ENCODE measurements around the gene FCRL2. TPM values are rescaled to one million over a fixed set of nuclear protein-coding genes. Genes with fewer than 3 reads are reported as not detected.

FCRL2 gene
- total and polyA plus RNA-seq, 9 donors = 0.11 to 0.12 TPM; not detected in 7

DNA sequence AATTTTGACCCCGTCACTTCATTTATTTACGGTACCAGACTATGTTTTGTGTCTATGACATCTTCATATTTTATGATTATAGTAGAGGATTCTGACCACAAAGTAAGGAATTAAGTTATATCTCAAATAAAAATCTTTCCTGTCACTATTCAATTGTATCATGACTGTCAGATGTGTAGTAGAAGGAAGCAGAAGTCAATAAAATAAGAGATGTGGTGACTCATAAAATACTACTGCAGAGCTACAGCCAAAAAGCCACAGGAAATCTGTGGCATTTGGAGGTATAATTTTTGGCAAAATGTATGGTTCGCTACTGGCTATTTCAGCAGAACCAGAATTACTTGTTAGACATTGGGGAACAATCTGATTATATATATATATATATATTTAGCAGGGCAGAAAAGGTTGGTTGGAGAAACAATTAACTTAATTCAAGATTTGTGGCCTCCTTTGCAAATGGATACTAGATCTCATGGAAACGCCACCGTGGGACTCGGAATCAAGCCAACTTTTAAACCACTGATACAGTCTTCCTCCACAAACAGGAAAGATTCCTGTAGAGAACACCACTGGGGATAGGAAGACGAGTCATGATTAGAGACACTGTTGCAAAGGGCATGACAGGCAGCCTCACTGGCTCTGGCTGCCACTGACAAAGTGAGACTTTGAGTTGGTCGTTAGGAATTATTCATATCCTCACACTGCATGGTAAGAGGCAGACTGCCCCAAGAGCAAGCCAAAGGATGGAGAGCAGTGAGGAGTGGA lies 5.1 kb downstream of the FCRL2 start:
- TF ChIP-seq EP300 (IDR thresholded peaks at IDR 0.05) (no peak), POLR2A (IDR thresholded peaks at IDR 0.05) (no peak)
- TF ChIP-seq, protein P1, sequence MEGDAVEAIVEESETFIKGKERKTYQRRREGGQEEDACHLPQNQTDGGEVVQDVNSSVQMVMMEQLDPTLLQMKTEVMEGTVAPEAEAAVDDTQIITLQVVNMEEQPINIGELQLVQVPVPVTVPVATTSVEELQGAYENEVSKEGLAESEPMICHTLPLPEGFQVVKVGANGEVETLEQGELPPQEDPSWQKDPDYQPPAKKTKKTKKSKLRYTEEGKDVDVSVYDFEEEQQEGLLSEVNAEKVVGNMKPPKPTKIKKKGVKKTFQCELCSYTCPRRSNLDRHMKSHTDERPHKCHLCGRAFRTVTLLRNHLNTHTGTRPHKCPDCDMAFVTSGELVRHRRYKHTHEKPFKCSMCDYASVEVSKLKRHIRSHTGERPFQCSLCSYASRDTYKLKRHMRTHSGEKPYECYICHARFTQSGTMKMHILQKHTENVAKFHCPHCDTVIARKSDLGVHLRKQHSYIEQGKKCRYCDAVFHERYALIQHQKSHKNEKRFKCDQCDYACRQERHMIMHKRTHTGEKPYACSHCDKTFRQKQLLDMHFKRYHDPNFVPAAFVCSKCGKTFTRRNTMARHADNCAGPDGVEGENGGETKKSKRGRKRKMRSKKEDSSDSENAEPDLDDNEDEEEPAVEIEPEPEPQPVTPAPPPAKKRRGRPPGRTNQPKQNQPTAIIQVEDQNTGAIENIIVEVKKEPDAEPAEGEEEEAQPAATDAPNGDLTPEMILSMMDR (IDR thresholded peaks at IDR 0.05) = no peak
- H3K36me3 ChIP-seq = no peaks in the 10 kb centered on the region
- H3K4me1 ChIP-seq (ENCODE audit: insufficient read depth) = no peaks in the 10 kb centered on the region
- no peak for DNase-seq
- no peaks in the 10 kb centered on the region for H3K9me3 ChIP-seq
- H3K27ac ChIP-seq = no peak overlapping the region
- intact Hi-C loops (cut with DNase I) = no loop called here
- no peaks in the 10 kb centered on the region for H3K27me3 ChIP-seq
- no peak overlapping the region for H3K4me3 ChIP-seq
- 79 to 82% (median 80%) methylated on average over 8 of the region's 8 CpGs for WGBS, 3 donors

DNA sequence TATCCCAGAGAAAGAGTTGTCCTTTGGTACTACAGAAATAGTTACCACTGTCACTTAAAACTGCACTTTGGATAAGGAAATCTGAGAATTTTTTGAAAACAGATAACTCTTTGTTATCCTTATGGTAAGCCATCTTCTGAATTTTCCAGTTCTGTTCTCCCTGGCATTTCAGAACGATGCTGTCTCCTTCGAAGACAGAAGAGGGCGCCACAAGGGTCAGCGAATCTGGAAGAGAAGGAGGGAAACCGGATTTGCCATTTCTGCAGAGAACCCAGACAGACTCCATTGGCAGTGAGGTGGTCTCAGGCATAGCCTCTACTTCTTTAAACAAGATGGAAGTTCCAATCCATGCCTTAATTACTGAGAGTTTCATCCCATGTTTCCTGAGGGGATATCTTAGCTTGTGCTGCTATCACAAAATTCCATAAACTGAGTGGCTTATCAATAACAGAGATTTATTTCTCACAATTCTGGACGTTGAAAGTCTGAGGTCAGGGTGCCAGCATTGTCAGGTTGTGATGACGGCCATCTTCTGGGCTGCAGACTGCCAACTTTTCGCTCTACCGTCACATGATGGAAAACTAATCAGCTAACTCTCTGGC lies 6.4 kb downstream of the FCRL2 start:
- WGBS, 3 donors = 36 to 46% (median 43%) methylated on average over 9 of the region's 9 CpGs
- DNase-seq = no peak
- intact Hi-C loops (cut with DNase I) = no loop called here
- no peak overlapping the region for H3K4me3 ChIP-seq
- no peak for TF ChIP-seq EP300 (IDR thresholded peaks at IDR 0.05)
- TF ChIP-seq, protein P1 (IDR thresholded peaks at IDR 0.05) = no peak
- TF ChIP-seq POLR2A (IDR thresholded peaks at IDR 0.05) = no peak
- H3K36me3 ChIP-seq = no peaks in the 10 kb centered on the region
- H3K9me3 ChIP-seq = no peaks in the 10 kb centered on the region
- no peak overlapping the region for H3K27ac ChIP-seq
- H3K27me3 ChIP-seq = no peaks in the 10 kb centered on the region
- H3K4me1 ChIP-seq (ENCODE audit: insufficient read depth) = no peaks in the 10 kb centered on the region

DNA sequence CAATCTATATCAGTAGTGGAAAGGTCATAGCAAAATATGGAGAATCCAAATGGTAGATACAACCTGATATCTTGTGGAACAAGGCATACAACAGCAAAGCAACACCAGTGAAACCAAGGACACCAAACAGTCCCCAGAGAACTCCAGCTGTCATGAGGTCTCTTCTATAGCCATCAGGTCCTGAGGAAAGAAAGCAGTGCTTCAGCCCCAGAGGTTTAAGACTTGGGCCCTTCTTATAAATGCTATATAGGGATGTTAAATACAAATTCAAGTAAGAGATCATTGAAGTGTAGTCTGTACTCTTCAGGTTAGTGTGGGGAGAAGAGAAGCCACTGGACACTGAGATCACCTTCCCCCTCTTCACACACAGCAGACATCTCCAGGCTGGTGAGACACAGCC lies 10.1 kb downstream of the FCRL2 start:
- TF ChIP-seq EP300 (IDR thresholded peaks at IDR 0.05) (no peak), POLR2A (IDR thresholded peaks at IDR 0.05) (no peak)
- TF ChIP-seq, protein P1 (IDR thresholded peaks at IDR 0.05) = no peak
- intact Hi-C loops (cut with DNase I) = no loop called here
- no peak for DNase-seq
- Histone ChIP-seq H3K27ac (no peak overlapping the region), H3K9me3 (no peaks in the 10 kb centered on the region), H3K27me3 (no peaks in the 10 kb centered on the region), H3K4me1 (ENCODE audit: insufficient read depth) (no peaks in the 10 kb centered on the region), H3K36me3 (no peaks in the 10 kb centered on the region), H3K4me3 (no peak overlapping the region)

DNA sequence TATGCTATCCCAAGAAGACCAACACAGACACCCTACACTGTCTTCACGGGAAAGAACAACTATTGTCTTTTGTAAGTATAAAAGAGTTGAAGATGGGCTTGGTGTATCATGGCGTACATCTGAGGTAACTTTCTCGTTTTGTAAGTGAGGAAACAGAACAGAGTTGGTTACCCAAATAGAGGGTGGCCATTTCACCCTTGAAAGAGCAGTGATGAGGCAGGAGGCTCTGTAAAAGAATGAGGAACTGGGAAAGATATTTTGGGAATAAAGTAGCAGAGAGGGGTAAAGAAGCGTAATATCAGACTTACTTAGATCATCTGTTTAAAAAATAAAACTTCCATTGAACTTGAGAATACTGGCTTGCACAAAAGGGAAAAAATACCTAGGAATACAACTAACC lies 18.9 kb downstream of the FCRL2 start:
- intact Hi-C loops (cut with DNase I) = no loop called here
- no peak overlapping the region for H3K4me3 ChIP-seq
- no peaks in the 10 kb centered on the region for H3K36me3 ChIP-seq
- H3K4me1 ChIP-seq (ENCODE audit: insufficient read depth) = no peaks in the 10 kb centered on the region
- H3K27ac ChIP-seq = no peak overlapping the region
- DNase-seq = no peak
- H3K9me3 ChIP-seq = no peaks in the 10 kb centered on the region
- TF ChIP-seq, protein P1 (IDR thresholded peaks at IDR 0.05) = no peak
- no peak for TF ChIP-seq POLR2A (IDR thresholded peaks at IDR 0.05)
- TF ChIP-seq EP300 (IDR thresholded peaks at IDR 0.05) = no peak
- WGBS, 3 donors = 82 to 88% (median 88%) methylated on average over 4 of the region's 4 CpGs
- H3K27me3 ChIP-seq = no peaks in the 10 kb centered on the region
